ENCODE data around the gene UBE2H. TPM values are rescaled to one million over a fixed set of nuclear protein-coding genes. Genes with fewer than 3 reads are reported as not detected.

The UBE2H gene
- total RNA-seq, 4 donors from 2014 or later = 68.3 to 123 (median 91.4) TPM

DNA sequence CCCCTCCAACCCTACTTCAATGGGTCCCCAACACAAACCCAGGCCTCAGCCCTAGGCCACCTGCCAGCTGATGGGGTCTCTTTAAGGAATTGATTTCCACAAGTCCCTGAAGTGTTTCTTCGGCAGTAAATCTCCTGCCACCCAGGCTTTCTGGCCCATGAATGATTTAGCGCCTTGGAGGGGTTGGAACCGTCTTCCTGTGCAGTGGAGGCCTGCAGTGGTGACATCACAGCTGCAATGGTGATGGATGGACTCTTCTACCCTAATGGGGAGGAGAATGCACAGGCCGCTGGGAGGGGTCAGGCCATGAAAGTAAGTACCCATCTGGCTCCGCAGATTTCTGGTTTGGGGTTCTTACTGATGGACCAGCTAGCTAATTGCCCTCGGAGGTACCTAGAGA is 163.8 kb downstream of the UBE2H start:
- no peak for DNase-seq (ENCODE audit: extremely low spot score)
- peaks cover 15 to 73% (median 29%) of the 10 kb centered on the region in 4 donors for H3K27me3 ChIP-seq
- WGBS = 93% methylated on average over 5 of the region's 6 CpGs
- H3K36me3 ChIP-seq = no peaks in the 10 kb centered on the region
- TF ChIP-seq EP300 (IDR thresholded peaks at IDR 0.05) (no peak), POLR2A (IDR thresholded peaks at IDR 0.05; ENCODE audit: low read depth) (no peak), POLR2AphosphoS5 (IDR thresholded peaks at IDR 0.05) (no peak)
- TF ChIP-seq, protein P1, sequence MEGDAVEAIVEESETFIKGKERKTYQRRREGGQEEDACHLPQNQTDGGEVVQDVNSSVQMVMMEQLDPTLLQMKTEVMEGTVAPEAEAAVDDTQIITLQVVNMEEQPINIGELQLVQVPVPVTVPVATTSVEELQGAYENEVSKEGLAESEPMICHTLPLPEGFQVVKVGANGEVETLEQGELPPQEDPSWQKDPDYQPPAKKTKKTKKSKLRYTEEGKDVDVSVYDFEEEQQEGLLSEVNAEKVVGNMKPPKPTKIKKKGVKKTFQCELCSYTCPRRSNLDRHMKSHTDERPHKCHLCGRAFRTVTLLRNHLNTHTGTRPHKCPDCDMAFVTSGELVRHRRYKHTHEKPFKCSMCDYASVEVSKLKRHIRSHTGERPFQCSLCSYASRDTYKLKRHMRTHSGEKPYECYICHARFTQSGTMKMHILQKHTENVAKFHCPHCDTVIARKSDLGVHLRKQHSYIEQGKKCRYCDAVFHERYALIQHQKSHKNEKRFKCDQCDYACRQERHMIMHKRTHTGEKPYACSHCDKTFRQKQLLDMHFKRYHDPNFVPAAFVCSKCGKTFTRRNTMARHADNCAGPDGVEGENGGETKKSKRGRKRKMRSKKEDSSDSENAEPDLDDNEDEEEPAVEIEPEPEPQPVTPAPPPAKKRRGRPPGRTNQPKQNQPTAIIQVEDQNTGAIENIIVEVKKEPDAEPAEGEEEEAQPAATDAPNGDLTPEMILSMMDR (IDR thresholded peaks at IDR 0.05) = no peak
- H3K27ac ChIP-seq (replicated peaks in 1 of 4) = no peak overlapping the region
- intact Hi-C loops (cut with DNase I) = no loop called here
- peaks cover 20 to 23% (median 22%) of the 10 kb centered on the region in 4 donors for H3K4me1 ChIP-seq
- H3K9me3 ChIP-seq = peaks cover 0 to 6% (median 0%) of the 10 kb centered on the region in 4 donors
- H3K4me3 ChIP-seq = no peak overlapping the region

DNA sequence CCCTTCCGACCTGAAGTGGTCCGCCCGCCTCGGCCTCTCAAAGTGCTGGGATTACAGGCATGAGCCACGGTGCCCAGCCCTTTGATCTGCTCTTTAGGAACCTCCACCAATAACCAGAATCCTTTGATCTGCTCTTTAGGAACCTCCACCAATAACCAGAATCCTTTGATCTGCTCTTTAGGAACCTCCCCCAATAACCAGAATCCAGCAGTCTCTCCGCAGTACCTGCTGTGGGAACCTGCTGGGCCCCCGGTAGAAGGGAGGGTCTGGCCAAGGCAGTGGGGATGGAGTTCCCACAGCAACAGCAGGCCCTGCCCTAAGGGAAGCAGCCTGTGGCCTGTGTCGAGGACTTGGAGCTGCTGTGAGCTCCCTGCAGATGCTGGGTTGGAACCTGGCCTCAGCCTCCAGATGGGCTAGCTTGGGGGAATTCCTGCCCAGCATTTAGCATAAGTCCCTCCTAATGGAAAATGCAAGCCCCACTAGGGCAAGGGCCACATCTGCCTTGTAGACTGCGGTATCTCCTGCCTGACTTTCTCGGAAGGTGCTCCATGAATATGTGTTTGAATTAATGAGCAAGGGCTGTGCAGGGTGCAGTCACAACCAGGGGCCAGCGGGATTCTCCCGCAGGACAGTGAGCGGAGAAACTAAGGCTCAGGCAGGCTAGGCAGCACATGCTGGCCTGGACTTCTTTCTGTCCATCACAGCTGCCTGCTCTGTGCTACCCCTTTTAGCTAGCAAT is 165.8 kb downstream of the UBE2H start:
- peaks cover 32 to 43% (median 41%) of the 10 kb centered on the region in 4 donors for H3K4me1 ChIP-seq
- DNase-seq (ENCODE audit: extremely low spot score) = no peak
- peaks cover 23 to 93% (median 49%) of the 10 kb centered on the region in 4 donors for H3K27me3 ChIP-seq
- TF ChIP-seq POLR2A (IDR thresholded peaks at IDR 0.05; ENCODE audit: low read depth) (no peak), POLR2AphosphoS5 (IDR thresholded peaks at IDR 0.05) (no peak), EP300 (IDR thresholded peaks at IDR 0.05) (no peak)
- TF ChIP-seq, protein P1 (IDR thresholded peaks at IDR 0.05) = no peak
- no peak overlapping the region for H3K4me3 ChIP-seq
- WGBS = 64% methylated on average over 8 of the region's 13 CpGs
- H3K27ac ChIP-seq (replicated peaks in 1 of 4) = no peak overlapping the region
- no peaks in the 10 kb centered on the region for H3K36me3 ChIP-seq
- intact Hi-C loops (cut with DNase I) = no loop called here
- H3K9me3 ChIP-seq = peaks cover 0 to 6% (median 0%) of the 10 kb centered on the region in 4 donors

- 21% methylated on average over 20 of the region's 44 CpGs for WGBS
- intact Hi-C loops (cut with DNase I) = no loop called here
- no peak for TF ChIP-seq POLR2A (IDR thresholded peaks at IDR 0.05; ENCODE audit: low read depth)
- no peak for TF ChIP-seq POLR2AphosphoS5 (IDR thresholded peaks at IDR 0.05)
- no peak for TF ChIP-seq EP300 (IDR thresholded peaks at IDR 0.05)
- TF ChIP-seq, protein P1 (IDR thresholded peaks at IDR 0.05) = no peak
- peaks cover 43 to 54% (median 52%) of the 10 kb centered on the region in 4 donors for H3K4me1 ChIP-seq
- H3K27me3 ChIP-seq = peaks cover 29 to 98% (median 60%) of the 10 kb centered on the region in 4 donors
- H3K9me3 ChIP-seq = peaks cover 0 to 6% (median 0%) of the 10 kb centered on the region in 4 donors
- no peak overlapping the region for H3K27ac ChIP-seq (replicated peaks in 1 of 4)
- no peaks in the 10 kb centered on the region for H3K36me3 ChIP-seq
- DNase-seq (ENCODE audit: extremely low spot score) = no peak
- H3K4me3 ChIP-seq = peak overlapping the region in 3 of 4 donors; percentile 18 to 31 (median 29)
These were observed 166.9 kb downstream of the UBE2H start for GRCh38 chr7:129785685-129786514.

DNA sequence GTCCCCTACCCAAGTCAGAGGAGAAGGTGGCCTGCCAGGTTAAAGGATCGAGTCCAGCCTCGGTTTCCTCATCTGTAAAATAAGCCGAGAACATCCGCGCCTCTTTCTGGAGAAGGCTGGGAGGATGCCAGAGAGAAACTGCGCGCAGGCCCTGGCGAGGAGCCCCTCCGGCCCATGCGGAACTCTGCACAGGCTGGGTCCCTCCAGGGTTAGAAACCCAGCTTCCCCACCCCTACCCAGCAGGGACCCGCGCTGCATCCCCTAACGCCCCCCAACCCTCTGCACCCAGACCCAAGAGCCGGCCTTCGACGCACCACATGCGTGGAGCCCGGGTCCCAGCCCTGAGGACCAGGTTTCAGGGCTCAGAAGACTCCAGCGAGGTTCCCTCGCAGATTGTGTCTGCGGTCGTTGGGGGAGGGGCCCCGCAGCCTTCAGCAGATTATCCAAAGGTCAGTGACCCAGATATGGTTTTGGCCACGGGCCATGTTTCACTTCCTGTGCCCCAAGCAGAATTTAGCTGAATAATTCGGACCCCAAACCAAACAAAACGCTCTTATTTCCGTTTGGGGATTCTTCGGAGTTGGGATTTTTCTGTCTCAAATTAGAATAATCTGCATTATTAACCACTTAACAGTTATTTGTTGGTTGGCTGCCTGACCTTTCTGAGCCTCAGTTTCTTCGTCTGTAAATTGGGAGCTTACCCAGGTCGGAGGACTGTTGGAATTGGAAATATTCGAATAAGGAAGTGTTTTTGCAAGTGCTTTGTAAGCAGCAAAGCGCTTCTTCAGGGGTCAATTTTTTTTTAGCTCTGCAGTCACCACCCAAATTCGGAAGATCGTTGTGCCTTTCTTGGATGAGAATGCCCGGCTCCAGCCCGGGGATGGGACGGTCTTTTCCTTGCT is 167.7 kb downstream of the UBE2H start:
- H3K36me3 ChIP-seq = no peaks in the 10 kb centered on the region
- intact Hi-C loops (cut with DNase I) = no loop called here
- 10% methylated on average over 15 of the region's 37 CpGs for WGBS
- TF ChIP-seq POLR2AphosphoS5 (IDR thresholded peaks at IDR 0.05) (no peak), POLR2A (IDR thresholded peaks at IDR 0.05; ENCODE audit: low read depth) (no peak), EP300 (IDR thresholded peaks at IDR 0.05) (no peak)
- TF ChIP-seq, protein P1 (IDR thresholded peaks at IDR 0.05) = no peak
- H3K27me3 ChIP-seq = peaks cover 38 to 100% (median 69%) of the 10 kb centered on the region in 4 donors
- peaks cover 0 to 6% (median 0%) of the 10 kb centered on the region in 4 donors for H3K9me3 ChIP-seq
- no peak for DNase-seq (ENCODE audit: extremely low spot score)
- no peak overlapping the region for H3K27ac ChIP-seq (replicated peaks in 1 of 4)
- H3K4me1 ChIP-seq = peaks cover 51 to 63% (median 61%) of the 10 kb centered on the region in 4 donors
- H3K4me3 ChIP-seq = peak overlapping the region; percentile 1 to 31 (median 24)
